Breast epithelium (tissue), 4 donors: ENCODE measurements around the gene ENPP6. TPM values are rescaled to one million over a fixed set of nuclear protein-coding genes. Genes with fewer than 3 reads are reported as not detected.

ENCODE experiments used
- DNase-seq, 2 donors: peaks; one replicate each; pipeline ENCODE4 v3.0.0-alpha.2; 2019; ENCODE audit warnings: low spot score in 2 of 2
- H3K27ac ChIP-seq, 2 donors: fragments of 200-600 bp; sonication (generic) in 1 of 2; one replicate each; pipeline ENCODE4 v1.5.1; 2016 to 2019; ENCODE audit warnings: mild to moderate bottlenecking in 1 of 2
- H3K27me3 ChIP-seq, 2 donors: fragments of 200-600 bp; sonication (generic) in 1 of 2; one replicate each; pipeline versions ENCODE4 v1.5.1 to v1.6.0; 2017 to 2019; ENCODE audit warnings: control low read depth in 1 of 2, mild to moderate bottlenecking in 1 of 2
- H3K36me3 ChIP-seq: fragments of 200-600 bp; one replicate; pipeline ENCODE4 v1.5.1; 2019
- H3K4me1 ChIP-seq, 2 donors: fragments of 200-600 bp; sonication (generic); one replicate each; pipeline ENCODE4 v1.5.1; 2016 to 2019; ENCODE audit warnings: control low read depth in 1 of 2
- H3K4me3 ChIP-seq, 3 donors: fragments of 200-600 bp; sonication (generic); 1 replicate in 2 of 3; 2 replicates in 1 of 3; pipeline ENCODE4 v1.5.1; 2016 to 2019; ENCODE audit warnings: mild to moderate bottlenecking in 3 of 3, moderate library complexity in 2 of 3
- H3K9me3 ChIP-seq, 2 donors: fragments of 200-600 bp; sonication (generic) in 1 of 2; one replicate each; pipeline ENCODE4 v1.5.1; 2016 to 2019; ENCODE audit warnings: control low read depth in 1 of 2
- CTCF ChIP-seq, 3 donors: fragments of 450-650 bp; IDR thresholded peaks; one replicate each; pipeline ENCODE4 v1.5.1; 2016 to 2017; ENCODE audit warnings: antibody characterized with exemption in 3 of 3, mild to moderate bottlenecking in 3 of 3, moderate library complexity in 3 of 3
- POLR2A ChIP-seq: fragments of 450-650 bp; IDR thresholded peaks from one replicate; pipeline ENCODE4 v1.6.1; 2016; ENCODE audit warnings: antibody characterized with exemption, mild to moderate bottlenecking, moderate library complexity
- POLR2AphosphoS5 ChIP-seq, 3 donors: sonication (generic); formaldehyde crosslinking; IDR thresholded peaks; one replicate each; pipeline ENCODE4 v1.6.1; 2017; ENCODE audit warnings: antibody characterized with exemption in 3 of 3
- intact Hi-C: fragments of 100-400 bp; cut with DNase I; formaldehyde crosslinking; loops from one replicate; pipeline ENCODE4 v1.15.1; 2023; ENCODE audit warnings: low total_unique reads
- total RNA-seq, 3 donors: library from RNA; depleted of rRNA; stranded (reverse); fragments of >200 nt; gene quantifications; one replicate each; pipeline ENCODE4 v1.1.0, GENCODE V29; 2016

The ENPP6 gene
- total RNA-seq, 3 donors from 2014 or later, result 0.16 to 0.59 (median 0.33) TPM

GRCh38 chr4:184177271-184177670, 40.4 kb downstream of the ENPP6 start:
- H3K27me3 ChIP-seq, result no peaks in the 10 kb centered on the region
- H3K4me1 ChIP-seq, result no peaks in the 10 kb centered on the region
- no peak overlapping the region for H3K27ac ChIP-seq
- no peak for DNase-seq
- H3K9me3 ChIP-seq, result peaks cover 0 to 11% of the 10 kb centered on the region in 2 donors
- intact Hi-C loops, result no loop called here
- H3K36me3 ChIP-seq, result no peaks in the 10 kb centered on the region
- H3K4me3 ChIP-seq, result no peak overlapping the region
- TF ChIP-seq POLR2AphosphoS5 (IDR thresholded peaks at IDR 0.05), result no peak
- TF ChIP-seq CTCF (IDR thresholded peaks at IDR 0.05), result no peak
- TF ChIP-seq POLR2A, result no peak

GRCh38 chr4:184174571-184175488, 42.8 kb downstream of the ENPP6 start:
- H3K27me3 ChIP-seq, result no peaks in the 10 kb centered on the region
- no peaks in the 10 kb centered on the region for H3K4me1 ChIP-seq
- H3K27ac ChIP-seq, result no peak overlapping the region
- TF ChIP-seq CTCF (IDR thresholded peaks at IDR 0.05), result no peak
- no peak for TF ChIP-seq POLR2AphosphoS5 (IDR thresholded peaks at IDR 0.05)
- TF ChIP-seq POLR2A, result no peak
- H3K36me3 ChIP-seq, result no peaks in the 10 kb centered on the region
- intact Hi-C loops, result no loop called here
- peaks cover 0 to 11% of the 10 kb centered on the region in 2 donors for H3K9me3 ChIP-seq
- DNase-seq, result no peak
- no peak overlapping the region for H3K4me3 ChIP-seq

- no peak for TF ChIP-seq CTCF (IDR thresholded peaks at IDR 0.05)
- TF ChIP-seq POLR2A, result no peak
- no peak for TF ChIP-seq POLR2AphosphoS5 (IDR thresholded peaks at IDR 0.05)
- DNase-seq, result no peak
- intact Hi-C loops, result no loop called here
- Histone ChIP-seq H3K27ac (no peak overlapping the region), H3K27me3 (no peaks in the 10 kb centered on the region), H3K36me3 (no peaks in the 10 kb centered on the region), H3K4me1 (no peaks in the 10 kb centered on the region), H3K4me3 (no peak overlapping the region), H3K9me3 (no peaks in the 10 kb centered on the region)
Observed at GRCh38 chr4:184171011-184171410, 46.7 kb downstream of the ENPP6 start.

GRCh38 chr4:184169225-184169867, 48.3 kb downstream of the ENPP6 start:
- no peaks in the 10 kb centered on the region for H3K4me1 ChIP-seq
- TF ChIP-seq CTCF (IDR thresholded peaks at IDR 0.05), result no peak
- TF ChIP-seq POLR2A, result no peak
- TF ChIP-seq POLR2AphosphoS5 (IDR thresholded peaks at IDR 0.05), result no peak
- H3K27me3 ChIP-seq, result no peaks in the 10 kb centered on the region
- no peak for DNase-seq
- no peaks in the 10 kb centered on the region for H3K36me3 ChIP-seq
- no peak overlapping the region for H3K27ac ChIP-seq
- intact Hi-C loops, result loop anchor here (5.0 kb wide), 1 partner anchor 322 kb away; no protein-coding TSS in a partner anchor
- H3K9me3 ChIP-seq, result no peaks in the 10 kb centered on the region
- no peak overlapping the region for H3K4me3 ChIP-seq
